HG03354 (cell line): Measurements from ENCODE around the gene C21orf58.
A peak's percentile ranks its signal among the peaks of the same experiment; 100 is the strongest.
"Not testable (repeated sequence)": the region's sequence is repeated elsewhere in the genome, so short reads cannot be mapped to it uniquely, and the experiment has no call there.

Source experiments
- ATAC-seq: cut with Tn5 transposase; IDR thresholded peaks from one replicate; pipeline ENCODE4 v1.9.1; 2021; ENCODE audit warnings: mild to moderate bottlenecking; ENCODE audit not compliant: unreplicated experiment, poor library complexity, severe bottlenecking

Gene C21orf58

GRCh38 chr21:46323710-46324389 is at the start of gene C21orf58, which contains the start of gene PCNT:
C21orf58 (minus strand) TSS chr21:46323870; CDS start chr21:46322738, 1,132 bp downstream.
PCNT (plus strand) TSS chr21:46324156; CDS start chr21:46324229, 73 bp downstream.
- peak; percentile 80 for ATAC-seq

GRCh38 chr21:46372947-46373346 is 49.3 kb upstream of the C21orf58 start:
- not testable (repeated sequence) for ATAC-seq

GRCh38 chr21:46372014-46372485 is 48.4 kb upstream of the C21orf58 start:
- no peak for ATAC-seq

- ATAC-seq: no peak
Observed at GRCh38 chr21:46371204-46372013, 47.7 kb upstream of the C21orf58 start.

- ATAC-seq: no peak
Observed at GRCh38 chr21:46369520-46370235, 46.0 kb upstream of the C21orf58 start.

GRCh38 chr21:46368533-46369285 is 45.0 kb upstream of the C21orf58 start:
- ATAC-seq: peak; percentile 53

GRCh38 chr21:46366966-46367365 is 43.3 kb upstream of the C21orf58 start:
- ATAC-seq: no peak

- no peak for ATAC-seq
Observed at GRCh38 chr21:46366561-46366960, 42.9 kb upstream of the C21orf58 start.

GRCh38 chr21:46366091-46366490 is 42.4 kb upstream of the C21orf58 start:
- no peak for ATAC-seq

- ATAC-seq: no peak
Observed at GRCh38 chr21:46363698-46364097, 40.0 kb upstream of the C21orf58 start.

- ATAC-seq: no peak
Observed at GRCh38 chr21:46362946-46363345, 39.3 kb upstream of the C21orf58 start.

- ATAC-seq: no peak
Observed at GRCh38 chr21:46361935-46362334, 38.3 kb upstream of the C21orf58 start.

GRCh38 chr21:46361176-46361575 is 37.5 kb upstream of the C21orf58 start:
- no peak for ATAC-seq

GRCh38 chr21:46357684-46358425 is 34.2 kb upstream of the C21orf58 start:
- ATAC-seq: no peak

- ATAC-seq: no peak
Observed at GRCh38 chr21:46357335-46357604, 33.6 kb upstream of the C21orf58 start.

GRCh38 chr21:46356494-46357334 is 33.0 kb upstream of the C21orf58 start:
- no peak for ATAC-seq

- ATAC-seq: no peak
Observed at GRCh38 chr21:46356005-46356338, 32.3 kb upstream of the C21orf58 start.
